ENCODE measurements around the gene NDUFA13. TPM values are rescaled to one million over a fixed set of nuclear protein-coding genes. Genes with fewer than 3 reads are reported as not detected.

Gene NDUFA13
- total RNA-seq, 1 donor from 2014 or later: 191 TPM

Other genes starting within 250 kb of the NDUFA13 start
- not detected in 2 replicates for gene TM6SF2, start 242.9 kb upstream of the NDUFA13 start, total RNA-seq
- 20.1 and 26.7 TPM in 2 replicates for gene SUGP1, start 195.7 kb upstream of the NDUFA13 start, total RNA-seq
- gene MAU2, start 195.4 kb upstream of the NDUFA13 start, total RNA-seq: 40.8 and 42.4 TPM in 2 replicates
- 47.0 and 104 TPM in 2 replicates for gene GATAD2A, start 110.5 kb upstream of the NDUFA13 start, total RNA-seq
- 0.68 and 1.4 TPM in 2 replicates for gene TSSK6, start 677 bp upstream of the NDUFA13 start, total RNA-seq
- gene YJEFN3, start 12.7 kb downstream of the NDUFA13 start, total RNA-seq: 0.14 and 0.17 TPM in 2 replicates
- 0.17 TPM in 1 of 2 replicates, not detected in the other for gene CILP2, start 22.0 kb downstream of the NDUFA13 start, total RNA-seq
- gene PBX4, start 102.5 kb downstream of the NDUFA13 start, total RNA-seq: 0.05 TPM in 1 of 2 replicates, not detected in the other
- 0.42 and 1.0 TPM in 2 replicates for gene LPAR2, start 112.0 kb downstream of the NDUFA13 start, total RNA-seq
- 6.5 and 12.6 TPM in 2 replicates for gene GMIP, start 127.4 kb downstream of the NDUFA13 start, total RNA-seq
- 36.8 and 188 TPM in 2 replicates for gene ATP13A1, start 147.5 kb downstream of the NDUFA13 start, total RNA-seq
- gene ZNF101, start 152.6 kb downstream of the NDUFA13 start, total RNA-seq: 15.9 and 20.4 TPM in 2 replicates
- gene ZNF14, start 216.9 kb downstream of the NDUFA13 start, total RNA-seq: 6.0 and 8.2 TPM in 2 replicates